ENCODE data around the gene ATXN7.

The ATXN7 gene

GRCh38 chr3:63864008-63864964 lies 619 bp downstream of the ATXN7 start:
- peak; percentile 11 to 29 (median 27) for DNase-seq (ENCODE audit: low read depth in 2 of 3, low spot score in 2 of 3)

GRCh38 chr3:63864965-63865327 lies 1.3 kb downstream of the ATXN7 start:
- no peak for DNase-seq (ENCODE audit: low read depth in 2 of 3, low spot score in 2 of 3)

- DNase-seq (ENCODE audit: low read depth in 2 of 3, low spot score in 2 of 3): no peak
Measured at GRCh38 chr3:63867225-63867624, 3.6 kb downstream of the ATXN7 start.

- DNase-seq (ENCODE audit: low read depth in 2 of 3, low spot score in 2 of 3): no peak
Measured at GRCh38 chr3:63869940-63870614, 6.4 kb downstream of the ATXN7 start.

GRCh38 chr3:63870615-63871005 lies 6.9 kb downstream of the ATXN7 start:
- no peak for DNase-seq (ENCODE audit: low read depth in 2 of 3, low spot score in 2 of 3)

- DNase-seq (ENCODE audit: low read depth in 2 of 3, low spot score in 2 of 3): no peak
Measured at GRCh38 chr3:63872135-63872924, 8.7 kb downstream of the ATXN7 start.

- no peak for DNase-seq (ENCODE audit: low read depth in 2 of 3, low spot score in 2 of 3)
Measured at GRCh38 chr3:63874769-63875168, 11.1 kb downstream of the ATXN7 start.

- no peak for DNase-seq (ENCODE audit: low read depth in 2 of 3, low spot score in 2 of 3)
Measured at GRCh38 chr3:63875510-63875909, 11.8 kb downstream of the ATXN7 start.

GRCh38 chr3:63876260-63876659 lies 12.6 kb downstream of the ATXN7 start:
- DNase-seq (ENCODE audit: low read depth in 2 of 3, low spot score in 2 of 3): no peak

GRCh38 chr3:63877737-63878393 lies 14.2 kb downstream of the ATXN7 start:
- DNase-seq (ENCODE audit: low read depth in 2 of 3, low spot score in 2 of 3): no peak

- no peak for DNase-seq (ENCODE audit: low read depth in 2 of 3, low spot score in 2 of 3)
Measured at GRCh38 chr3:63878394-63879060, 14.9 kb downstream of the ATXN7 start.

- no peak for DNase-seq (ENCODE audit: low read depth in 2 of 3, low spot score in 2 of 3)
Measured at GRCh38 chr3:63880653-63881052, 17.0 kb downstream of the ATXN7 start.

- no peak for DNase-seq (ENCODE audit: low read depth in 2 of 3, low spot score in 2 of 3)
Measured at GRCh38 chr3:63886858-63887257, 23.2 kb downstream of the ATXN7 start.

GRCh38 chr3:63891518-63891917 lies 27.9 kb downstream of the ATXN7 start:
- no peak for DNase-seq (ENCODE audit: low read depth in 2 of 3, low spot score in 2 of 3)

GRCh38 chr3:63892773-63893352 lies 29.2 kb downstream of the ATXN7 start:
- DNase-seq (ENCODE audit: low read depth in 2 of 3, low spot score in 2 of 3): no peak

GRCh38 chr3:63895422-63896189 lies 31.9 kb downstream of the ATXN7 start:
- no peak for DNase-seq (ENCODE audit: low read depth in 2 of 3, low spot score in 2 of 3)

GRCh38 chr3:63896332-63897030 lies 32.8 kb downstream of the ATXN7 start:
- no peak for DNase-seq (ENCODE audit: low read depth in 2 of 3, low spot score in 2 of 3)

- no peak for DNase-seq (ENCODE audit: low read depth in 2 of 3, low spot score in 2 of 3)
Measured at GRCh38 chr3:63900010-63900409, 36.3 kb downstream of the ATXN7 start.

- DNase-seq (ENCODE audit: low read depth in 2 of 3, low spot score in 2 of 3): no peak
Measured at GRCh38 chr3:63900459-63900858, 36.8 kb downstream of the ATXN7 start.
